SU-DHL-6 (cell line): ENCODE results near the gene MEF2C.

Experiments used
- H2AFZ ChIP-seq: fragments of 200-600 bp; sonication (generic); 2 replicates; pipeline ENCODE4 v1.6.1; 2014; ENCODE audit warnings: low read depth, mild to moderate bottlenecking, moderate library complexity, mixed read lengths, antibody characterized with exemption, low read length; ENCODE audit not compliant: severe bottlenecking
- H3F3A ChIP-seq: fragments of 200-600 bp; shearing (Covaris generic); 2 replicates; pipeline ENCODE4 v1.6.0; 2016; ENCODE audit warnings: antibody characterized with exemption, mild to moderate bottlenecking; ENCODE audit not compliant: insufficient read depth
- H3K27ac ChIP-seq: fragments of 200-600 bp; sonication (generic); 2 replicates; pipeline ENCODE4 v1.5.1; 2016; ENCODE audit warnings: low read depth, mild to moderate bottlenecking, low read length, moderate library complexity, mixed read lengths
- H3K27me3 ChIP-seq: fragments of 200-600 bp; sonication (generic), shearing (Covaris generic); 2 replicates; pipeline ENCODE4 v1.6.0; 2014; ENCODE audit warnings: mild to moderate bottlenecking, low read length
- H3K36me3 ChIP-seq: fragments of 200-600 bp; sonication (generic); 2 replicates; pipeline ENCODE4 v1.6.1; 2014; ENCODE audit warnings: mild to moderate bottlenecking, low read length, mixed read lengths
- H3K4me2 ChIP-seq: fragments of 300-600, 200-600 bp; shearing (Covaris generic), sonication (generic); 2 replicates; pipeline ENCODE4 v1.6.0; 2014; ENCODE audit warnings: low read length, low read depth, mild to moderate bottlenecking; ENCODE audit not compliant: poor library complexity, severe bottlenecking
- H3K4me3 ChIP-seq: fragments of 200-600 bp; sonication (generic); 2 replicates; pipeline ENCODE4 v1.5.1; 2014; ENCODE audit warnings: antibody characterized with exemption, low read length, mild to moderate bottlenecking, mixed read lengths; ENCODE audit not compliant: insufficient read depth, poor library complexity, severe bottlenecking
- H3K79me2 ChIP-seq: fragments of 200-600 bp; sonication (generic); 2 replicates; pipeline ENCODE4 v1.6.1; 2014; ENCODE audit warnings: mild to moderate bottlenecking, low read length, moderate library complexity; ENCODE audit not compliant: insufficient read depth
- H3K9ac ChIP-seq: fragments of 200-600 bp; sonication (generic); 2 replicates; pipeline ENCODE4 v1.7.0; 2014; ENCODE audit warnings: mild to moderate bottlenecking, low read length
- H3K9me2 ChIP-seq: fragments of 200-600 bp; sonication (generic); replicated peaks from 2 replicates; pipeline ENCODE4 v1.6.1; 2014; ENCODE audit warnings: low read length; ENCODE audit not compliant: insufficient read depth
- H3K9me3 ChIP-seq: fragments of 200-600 bp; sonication (generic); 2 replicates; pipeline ENCODE4 v1.6.1; 2014; ENCODE audit warnings: low read length, mixed read lengths; ENCODE audit not compliant: insufficient read depth
- H4K20me1 ChIP-seq: fragments of 200-600 bp; sonication (generic); 2 replicates; pipeline ENCODE4 v1.6.1; 2014; ENCODE audit warnings: low read depth, mild to moderate bottlenecking, antibody characterized with exemption, low read length, moderate library complexity, mixed read lengths
- EZH2phosphoT487 ChIP-seq: fragments of 200-600 bp; sonication (generic), shearing (Covaris generic); conservative IDR thresholded peaks from 2 replicates; pipeline ENCODE4 v1.6.1; 2018; ENCODE audit warnings: mild to moderate bottlenecking, antibody characterized with exemption, low read length, moderate library complexity, mixed read lengths
- TF ChIP-seq, protein P1 (sequence below): fragments of 200-600 bp; sonication (generic); IDR thresholded peaks from one replicate; pipeline ENCODE4 v1.5.1; 2017; ENCODE audit warnings: antibody characterized with exemption, mild to moderate bottlenecking, low read length, moderate library complexity; ENCODE audit not compliant: insufficient read depth, poor library complexity, severe bottlenecking

The MEF2C gene

DNA sequence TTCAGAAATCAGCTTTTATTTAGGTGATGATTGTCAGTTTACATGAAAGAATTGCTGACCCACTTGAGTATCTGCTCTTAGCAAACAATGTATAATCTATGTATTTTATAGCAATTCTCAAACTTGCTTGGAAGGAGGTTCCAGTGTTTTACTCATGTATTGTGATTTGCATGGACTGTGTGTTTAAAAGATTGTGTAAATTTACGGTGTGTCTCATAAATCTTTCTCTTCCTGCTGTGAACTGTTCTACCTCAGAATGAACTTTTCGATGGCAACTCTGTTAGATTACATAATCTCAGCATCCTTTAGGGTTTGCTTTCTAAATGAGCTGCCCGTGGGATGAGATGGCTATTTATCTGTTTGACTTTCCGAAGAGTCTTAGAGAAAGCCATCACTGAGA lies 122.5 kb downstream of the MEF2C start:
- no peak overlapping the region for H3K4me2 ChIP-seq
- H3K27ac ChIP-seq = no peak overlapping the region

DNA sequence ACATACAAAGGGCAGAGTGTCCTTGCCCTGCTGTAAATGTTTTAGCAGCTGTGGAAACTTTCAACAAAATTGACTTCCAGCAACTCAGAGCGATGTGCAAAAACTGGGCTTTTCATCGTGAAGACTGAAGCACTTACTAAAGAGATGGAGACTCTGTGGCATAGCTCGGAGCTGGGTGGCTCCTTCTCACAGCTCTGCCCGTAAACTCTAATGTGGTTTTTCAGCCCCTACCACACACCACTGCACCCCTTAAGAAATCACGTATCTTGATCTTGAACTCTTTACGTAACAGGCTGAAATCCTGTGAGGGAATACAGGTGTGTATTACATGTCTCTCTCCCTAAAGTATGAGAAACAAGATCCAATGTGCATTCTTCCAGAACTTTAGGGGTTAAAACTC lies 124.4 kb downstream of the MEF2C start:
- no peak overlapping the region for H3K27ac ChIP-seq

More for the DNA sequence above, 122.5 kb downstream of the MEF2C start:
- H3K4me3 ChIP-seq = no peak overlapping the region
- no peaks in the 10 kb centered on the region for H3K9me2 ChIP-seq
- no peaks in the 10 kb centered on the region for H3K79me2 ChIP-seq
- H3F3A ChIP-seq = no peaks in the 10 kb centered on the region
- H4K20me1 ChIP-seq = no peaks in the 10 kb centered on the region
- H2AFZ ChIP-seq = no peak overlapping the region
- TF ChIP-seq, protein P1, sequence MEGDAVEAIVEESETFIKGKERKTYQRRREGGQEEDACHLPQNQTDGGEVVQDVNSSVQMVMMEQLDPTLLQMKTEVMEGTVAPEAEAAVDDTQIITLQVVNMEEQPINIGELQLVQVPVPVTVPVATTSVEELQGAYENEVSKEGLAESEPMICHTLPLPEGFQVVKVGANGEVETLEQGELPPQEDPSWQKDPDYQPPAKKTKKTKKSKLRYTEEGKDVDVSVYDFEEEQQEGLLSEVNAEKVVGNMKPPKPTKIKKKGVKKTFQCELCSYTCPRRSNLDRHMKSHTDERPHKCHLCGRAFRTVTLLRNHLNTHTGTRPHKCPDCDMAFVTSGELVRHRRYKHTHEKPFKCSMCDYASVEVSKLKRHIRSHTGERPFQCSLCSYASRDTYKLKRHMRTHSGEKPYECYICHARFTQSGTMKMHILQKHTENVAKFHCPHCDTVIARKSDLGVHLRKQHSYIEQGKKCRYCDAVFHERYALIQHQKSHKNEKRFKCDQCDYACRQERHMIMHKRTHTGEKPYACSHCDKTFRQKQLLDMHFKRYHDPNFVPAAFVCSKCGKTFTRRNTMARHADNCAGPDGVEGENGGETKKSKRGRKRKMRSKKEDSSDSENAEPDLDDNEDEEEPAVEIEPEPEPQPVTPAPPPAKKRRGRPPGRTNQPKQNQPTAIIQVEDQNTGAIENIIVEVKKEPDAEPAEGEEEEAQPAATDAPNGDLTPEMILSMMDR = no peak
- TF ChIP-seq EZH2phosphoT487 = no peak
- H3K9me3 ChIP-seq = no peaks in the 10 kb centered on the region
- H3K27me3 ChIP-seq = no peaks in the 10 kb centered on the region
- no peak overlapping the region for H3K9ac ChIP-seq
- H3K36me3 ChIP-seq = no peaks in the 10 kb centered on the region

DNA sequence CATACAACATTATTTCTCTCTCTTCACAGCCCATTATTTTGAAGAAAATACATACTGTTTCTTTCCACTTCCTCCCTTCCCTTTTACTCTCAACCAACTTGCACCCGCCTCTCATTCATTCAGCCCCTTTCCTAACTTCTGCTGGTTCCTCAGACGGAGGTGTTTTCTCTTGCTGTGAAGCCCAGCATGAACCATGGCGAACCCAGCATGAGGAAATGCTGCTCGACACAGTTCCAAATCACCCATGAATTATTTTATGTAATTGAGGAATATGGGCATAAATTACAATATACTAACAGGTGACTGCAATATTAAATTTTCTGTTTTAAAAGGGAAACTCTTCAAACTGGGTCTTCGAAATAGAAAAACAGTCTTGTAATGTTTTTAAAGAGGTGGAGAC lies 124.8 kb downstream of the MEF2C start:
- Histone ChIP-seq H3K27me3 (no peaks in the 10 kb centered on the region), H3K79me2 (no peaks in the 10 kb centered on the region), H3K4me2 (no peak overlapping the region), H4K20me1 (no peaks in the 10 kb centered on the region), H3F3A (no peaks in the 10 kb centered on the region), H3K4me3 (no peak overlapping the region), H3K36me3 (no peaks in the 10 kb centered on the region), H3K9ac (no peak overlapping the region), H3K27ac (no peak overlapping the region), H3K9me3 (no peaks in the 10 kb centered on the region), H3K9me2 (no peaks in the 10 kb centered on the region), H2AFZ (no peak overlapping the region)
- TF ChIP-seq EZH2phosphoT487 = no peak
- TF ChIP-seq, protein P1 = no peak

More for the DNA sequence above, 124.4 kb downstream of the MEF2C start:
- no peak overlapping the region for H3K4me3 ChIP-seq
- no peak overlapping the region for H3K9ac ChIP-seq
- no peak for TF ChIP-seq EZH2phosphoT487
- TF ChIP-seq, protein P1 = no peak
- H3K4me2 ChIP-seq = no peak overlapping the region
- H3F3A ChIP-seq = no peaks in the 10 kb centered on the region
- H2AFZ ChIP-seq = no peak overlapping the region
- no peaks in the 10 kb centered on the region for H3K79me2 ChIP-seq
- no peaks in the 10 kb centered on the region for H3K27me3 ChIP-seq
- no peaks in the 10 kb centered on the region for H4K20me1 ChIP-seq
- H3K36me3 ChIP-seq = no peaks in the 10 kb centered on the region
- H3K9me2 ChIP-seq = no peaks in the 10 kb centered on the region
- H3K9me3 ChIP-seq = no peaks in the 10 kb centered on the region
